ENCODE results near the gene NUMB.

NUMB gene

GRCh38 chr14:73227812-73228781 is 230.2 kb downstream of the NUMB start:
- peak; percentile 62 to 86 for DNase-seq

DNA sequence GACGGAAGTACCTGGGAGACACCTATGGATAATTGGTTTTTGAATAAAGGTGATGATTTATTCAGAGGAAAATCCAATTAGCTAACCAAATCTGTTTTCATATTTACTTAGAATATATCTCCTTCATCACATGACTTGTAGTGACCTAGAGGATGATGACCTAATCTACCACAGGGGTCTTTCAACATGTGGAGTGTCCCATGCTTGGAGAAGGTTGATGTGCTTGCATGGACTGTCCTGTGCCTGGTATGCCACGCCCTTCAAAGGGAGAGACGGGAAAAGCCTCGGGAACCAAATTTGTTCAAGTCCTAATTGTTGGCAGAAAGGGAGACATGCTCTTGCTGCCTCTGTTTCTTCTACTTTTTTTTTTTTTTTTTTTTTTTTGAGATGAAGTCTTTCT is 232.8 kb downstream of the NUMB start:
- no peak for DNase-seq
